Neural crest cell (in vitro differentiated cells): Measurements from ENCODE around the gene ZCCHC14. TPM values are rescaled to one million over a fixed set of nuclear protein-coding genes. Genes with fewer than 3 reads are reported as not detected.
"Not testable (repeated sequence)": the region's sequence is repeated elsewhere in the genome, so short reads cannot be mapped to it uniquely, and the experiment has no call there.

ENCODE experiments used
- DNase-seq: peaks from one replicate; pipeline ENCODE4 v3.0.0; 2021; ENCODE audit warnings: low read depth, mixed read lengths, low spot score
- H3K27ac Mint-ChIP-seq: one replicate; pipeline ENCODE4 v1.8.0; 2021; ENCODE audit warnings: mild to moderate bottlenecking, mixed read lengths; ENCODE audit not compliant: unreplicated experiment
- H3K27me3 Mint-ChIP-seq: 2 replicates; pipeline ENCODE4 v1.8.0; 2021; ENCODE audit warnings: low read depth, mild to moderate bottlenecking, mixed read lengths
- H3K36me3 Mint-ChIP-seq: 2 replicates; pipeline ENCODE4 v1.8.0; 2021; ENCODE audit warnings: low read depth, mild to moderate bottlenecking, mixed read lengths
- H3K4me1 Mint-ChIP-seq: 2 replicates; pipeline ENCODE4 v1.8.0; 2021; ENCODE audit warnings: mixed read lengths
- H3K4me3 Mint-ChIP-seq: one replicate; pipeline ENCODE4 v1.8.0; 2021; ENCODE audit warnings: mild to moderate bottlenecking, mixed read lengths
- H3K9me3 Mint-ChIP-seq: 2 replicates; pipeline ENCODE4 v1.8.0; 2021; ENCODE audit warnings: mixed read lengths
- total RNA-seq: library from RNA; stranded (reverse); gene quantifications from 2 replicates; pipeline ENCODE4 v1.2.1, GENCODE V29; 2021
- TF ChIP-seq, protein P1 (sequence below): fragments of 200-600 bp; sonication (generic); conservative IDR thresholded peaks from 2 replicates; pipeline ENCODE4 v1.5.0; 2021; ENCODE audit warnings: antibody characterized with exemption, mild to moderate bottlenecking

The ZCCHC14 gene
- total RNA-seq, 1 donor from 2014 or later: 45.5 TPM

DNA sequence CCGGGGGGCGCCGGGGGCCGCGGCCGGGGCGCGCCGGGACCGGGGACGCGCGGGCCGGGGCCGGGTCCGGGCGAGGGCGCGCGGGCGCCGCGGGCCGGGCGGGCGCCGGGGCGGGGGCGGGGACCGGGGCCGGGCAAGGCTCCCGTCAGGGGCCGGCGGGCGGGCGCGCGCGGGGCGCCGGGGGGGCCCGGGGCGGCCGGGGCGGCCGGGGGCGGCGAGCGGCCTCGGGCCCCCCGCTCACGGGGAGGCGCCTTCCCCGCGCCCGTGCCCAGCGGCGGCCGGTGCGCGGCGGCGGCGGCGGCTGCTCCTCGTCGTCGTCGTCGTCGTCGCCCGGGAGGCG, 563 bp downstream of the ZCCHC14 start:
- Mint-ChIP-seq H3K27ac (no peak overlapping the region), H3K4me1 (peaks cover 38% of the 10 kb centered on the region), H3K36me3 (peaks cover 2% of the 10 kb centered on the region), H3K27me3 (no peaks in the 10 kb centered on the region), H3K9me3 (no peaks in the 10 kb centered on the region), H3K4me3 (no peak overlapping the region)
- TF ChIP-seq, protein P1, sequence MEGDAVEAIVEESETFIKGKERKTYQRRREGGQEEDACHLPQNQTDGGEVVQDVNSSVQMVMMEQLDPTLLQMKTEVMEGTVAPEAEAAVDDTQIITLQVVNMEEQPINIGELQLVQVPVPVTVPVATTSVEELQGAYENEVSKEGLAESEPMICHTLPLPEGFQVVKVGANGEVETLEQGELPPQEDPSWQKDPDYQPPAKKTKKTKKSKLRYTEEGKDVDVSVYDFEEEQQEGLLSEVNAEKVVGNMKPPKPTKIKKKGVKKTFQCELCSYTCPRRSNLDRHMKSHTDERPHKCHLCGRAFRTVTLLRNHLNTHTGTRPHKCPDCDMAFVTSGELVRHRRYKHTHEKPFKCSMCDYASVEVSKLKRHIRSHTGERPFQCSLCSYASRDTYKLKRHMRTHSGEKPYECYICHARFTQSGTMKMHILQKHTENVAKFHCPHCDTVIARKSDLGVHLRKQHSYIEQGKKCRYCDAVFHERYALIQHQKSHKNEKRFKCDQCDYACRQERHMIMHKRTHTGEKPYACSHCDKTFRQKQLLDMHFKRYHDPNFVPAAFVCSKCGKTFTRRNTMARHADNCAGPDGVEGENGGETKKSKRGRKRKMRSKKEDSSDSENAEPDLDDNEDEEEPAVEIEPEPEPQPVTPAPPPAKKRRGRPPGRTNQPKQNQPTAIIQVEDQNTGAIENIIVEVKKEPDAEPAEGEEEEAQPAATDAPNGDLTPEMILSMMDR: no peak
- no peak for DNase-seq

DNA sequence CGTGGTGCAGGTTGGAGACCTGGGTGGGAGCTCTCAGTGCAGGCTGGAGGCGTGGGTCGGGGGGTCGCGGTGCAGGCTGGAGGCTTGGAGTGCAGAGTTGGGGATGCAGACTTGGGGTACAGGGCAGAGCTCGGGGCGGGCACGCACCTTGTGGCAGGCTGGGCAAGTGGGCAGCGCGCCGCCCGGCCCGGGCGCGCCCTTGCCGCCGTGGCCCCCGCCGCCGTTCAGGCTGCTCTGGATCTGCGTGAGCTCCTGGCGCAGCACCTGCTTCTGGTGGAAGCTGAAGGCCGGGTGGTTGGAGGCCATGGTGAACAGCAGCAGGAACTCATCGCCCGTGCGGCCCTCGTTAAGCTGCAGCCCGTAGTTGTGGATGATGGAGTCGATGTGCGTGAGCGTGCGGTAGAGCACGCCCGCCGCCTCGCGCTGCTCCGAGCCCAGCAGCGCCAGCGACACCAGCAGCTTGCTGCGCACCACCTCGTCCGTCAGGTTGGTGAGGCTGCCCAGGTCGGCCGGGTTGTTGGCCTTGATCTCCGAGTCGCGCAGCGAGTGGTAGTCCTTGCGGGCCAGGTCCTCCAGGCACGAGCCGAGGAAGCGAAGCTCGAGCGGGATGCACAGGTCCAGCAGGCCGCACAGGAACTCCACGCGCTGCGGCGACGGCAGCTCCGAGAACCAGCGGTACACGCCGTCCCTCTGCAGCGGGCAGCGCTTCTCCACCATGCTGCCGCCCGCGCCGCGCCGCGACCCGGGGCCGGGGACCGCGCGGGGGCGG, 1.1 kb downstream of the ZCCHC14 start:
- DNase-seq: no peak
- H3K4me1 Mint-ChIP-seq: peaks cover 43% of the 10 kb centered on the region
- TF ChIP-seq, protein P1: no peak
- peak overlapping the region; percentile 87 for H3K4me3 Mint-ChIP-seq
- peaks cover 2% of the 10 kb centered on the region for H3K36me3 Mint-ChIP-seq
- no peaks in the 10 kb centered on the region for H3K27me3 Mint-ChIP-seq
- H3K27ac Mint-ChIP-seq: no peak overlapping the region
- H3K9me3 Mint-ChIP-seq: no peaks in the 10 kb centered on the region

DNA sequence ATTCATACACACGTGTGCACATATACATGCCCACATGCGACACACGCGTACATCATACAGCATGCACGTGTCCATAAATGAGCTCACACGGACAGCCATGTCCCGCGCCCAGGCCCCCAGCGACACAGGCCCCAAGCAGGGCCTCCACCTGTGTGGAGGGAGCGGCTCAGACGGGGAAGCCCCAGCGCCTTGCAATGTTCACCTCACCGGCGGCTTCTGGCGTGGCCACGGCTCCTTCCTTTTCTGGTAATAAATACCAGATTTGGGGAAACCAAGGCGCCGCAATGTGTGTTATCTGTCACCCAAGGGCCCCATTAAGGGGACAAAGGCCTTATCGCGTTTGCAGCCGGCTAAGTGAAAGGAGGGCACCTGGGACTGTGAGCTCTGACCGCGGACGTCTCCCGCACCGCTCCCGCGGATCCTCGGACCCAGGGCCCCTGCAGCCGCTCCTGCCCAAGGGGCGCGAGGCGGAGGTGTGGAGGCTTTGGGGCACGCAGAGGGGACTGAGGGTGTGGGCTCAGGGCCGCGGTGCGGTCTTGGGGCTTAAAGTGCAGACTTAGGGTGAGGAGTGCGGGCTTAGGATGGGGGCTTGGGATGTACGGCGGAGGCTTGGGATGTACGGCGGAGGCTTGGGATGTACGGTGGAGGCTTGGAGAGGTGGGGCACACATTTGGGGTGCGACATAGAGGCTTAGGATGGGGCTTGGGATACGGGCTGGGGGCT, 1.9 kb downstream of the ZCCHC14 start:
- H3K9me3 Mint-ChIP-seq, DNase-seq, H3K36me3 Mint-ChIP-seq, H3K27me3 Mint-ChIP-seq, H3K27ac Mint-ChIP-seq: not testable (repeated sequence)
- H3K4me1 Mint-ChIP-seq: peaks cover 49% of the 10 kb centered on the region
- peak overlapping the region; percentile 87 for H3K4me3 Mint-ChIP-seq

DNA sequence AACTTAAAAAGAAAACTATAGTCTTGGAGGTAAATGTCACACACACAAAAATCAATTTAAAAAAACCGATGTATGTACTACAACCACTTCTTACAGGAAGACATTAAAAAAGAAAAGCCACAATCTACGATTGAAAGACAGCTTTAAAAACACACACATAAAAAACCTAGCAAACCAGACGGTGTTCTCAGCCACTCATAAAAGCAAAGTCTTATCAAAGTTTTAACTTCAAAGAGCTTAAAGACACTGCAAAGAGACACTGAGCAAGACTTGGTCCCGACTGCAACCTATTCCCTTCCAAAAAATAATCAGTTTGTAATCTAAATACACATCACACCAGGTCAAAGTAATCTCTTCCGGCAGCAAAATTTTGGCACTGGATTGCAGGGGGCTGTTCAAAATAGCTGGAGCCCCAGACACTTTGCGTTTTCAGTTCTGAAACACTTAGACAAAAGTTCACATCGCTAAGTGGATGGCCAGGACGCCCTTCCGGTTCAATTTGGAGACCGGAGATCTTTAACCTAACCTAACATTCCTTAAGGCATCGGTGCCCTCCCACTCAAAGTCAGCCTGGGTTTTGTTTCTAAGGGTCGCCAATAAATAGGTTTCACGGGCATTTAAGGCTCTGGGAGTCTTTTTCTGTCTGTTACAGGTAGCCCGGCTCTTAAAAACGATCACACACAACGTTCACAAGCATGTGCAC, 2.6 kb downstream of the ZCCHC14 start:
- Mint-ChIP-seq H3K27ac (no peak overlapping the region), H3K27me3 (no peaks in the 10 kb centered on the region), H3K36me3 (peaks cover 2% of the 10 kb centered on the region), H3K9me3 (no peaks in the 10 kb centered on the region), H3K4me1 (peaks cover 55% of the 10 kb centered on the region), H3K4me3 (peak overlapping the region; percentile 87)
- DNase-seq: no peak
- TF ChIP-seq, protein P1: no peak

DNA sequence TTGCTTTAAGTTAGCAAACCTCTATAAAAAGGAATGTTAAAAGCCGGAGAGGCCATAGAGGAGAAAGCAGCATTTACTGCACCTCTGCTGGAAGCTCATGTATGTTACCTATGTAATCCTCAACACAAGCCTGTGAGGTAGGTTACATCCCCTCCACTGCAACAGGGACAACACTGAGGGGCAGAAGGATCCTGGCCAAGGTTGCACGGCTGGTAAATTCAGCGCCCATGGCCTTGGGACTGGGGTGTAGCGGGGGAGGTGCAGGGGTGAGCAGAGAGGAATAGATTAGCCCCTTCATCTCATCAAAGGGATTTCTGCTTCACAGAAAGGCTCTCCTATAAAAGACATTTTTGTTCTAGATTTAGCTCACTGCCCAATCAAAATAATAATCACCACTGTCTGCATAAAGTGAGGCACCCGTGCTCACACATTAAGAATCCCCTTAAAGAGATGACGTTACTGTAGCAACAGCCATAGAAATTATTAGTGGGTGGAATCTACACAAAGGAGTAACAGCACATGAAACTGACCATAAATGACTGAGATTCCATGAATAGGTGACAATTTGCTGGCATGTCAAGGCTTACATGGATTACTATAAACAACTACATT, 3.3 kb downstream of the ZCCHC14 start:
- TF ChIP-seq, protein P1: no peak
- H3K4me1 Mint-ChIP-seq: peaks cover 58% of the 10 kb centered on the region
- no peaks in the 10 kb centered on the region for H3K9me3 Mint-ChIP-seq
- H3K4me3 Mint-ChIP-seq: peak overlapping the region; percentile 87
- no peak overlapping the region for H3K27ac Mint-ChIP-seq
- peaks cover 2% of the 10 kb centered on the region for H3K36me3 Mint-ChIP-seq
- no peaks in the 10 kb centered on the region for H3K27me3 Mint-ChIP-seq
- no peak for DNase-seq

DNA sequence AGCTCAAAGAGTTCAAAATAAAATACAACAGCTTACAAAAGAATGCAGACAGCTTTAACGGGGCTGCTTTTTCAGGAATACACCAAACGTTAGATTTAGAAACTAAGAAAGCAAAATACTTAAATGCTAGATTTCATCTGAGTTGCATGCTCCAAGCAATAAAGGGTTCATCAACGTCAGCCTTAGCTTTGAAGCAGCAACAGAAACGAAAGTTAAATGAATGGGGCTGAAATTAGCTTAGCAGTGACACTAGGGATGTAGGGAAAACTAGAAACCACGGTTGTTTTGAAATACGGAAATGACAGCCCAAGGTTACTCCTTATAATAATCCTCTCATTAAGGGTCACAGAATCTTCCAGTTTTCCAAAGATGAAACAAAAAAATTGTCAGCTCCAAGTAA, 3.9 kb downstream of the ZCCHC14 start:
- H3K36me3 Mint-ChIP-seq, H3K9me3 Mint-ChIP-seq, H3K27ac Mint-ChIP-seq, H3K27me3 Mint-ChIP-seq, DNase-seq: not testable (repeated sequence)
- Mint-ChIP-seq H3K4me3 (peak overlapping the region; percentile 87), H3K4me1 (peaks cover 60% of the 10 kb centered on the region)
